Measurements from ENCODE around the gene KIAA0232. TPM values are rescaled to one million over a fixed set of nuclear protein-coding genes. Genes with fewer than 3 reads are reported as not detected.
A peak's percentile ranks its signal among the peaks of the same experiment; 100 is the strongest.

The KIAA0232 gene
- total RNA-seq, 4 donors from 2014 or later: 39.1 to 66.4 (median 60.4) TPM

DNA sequence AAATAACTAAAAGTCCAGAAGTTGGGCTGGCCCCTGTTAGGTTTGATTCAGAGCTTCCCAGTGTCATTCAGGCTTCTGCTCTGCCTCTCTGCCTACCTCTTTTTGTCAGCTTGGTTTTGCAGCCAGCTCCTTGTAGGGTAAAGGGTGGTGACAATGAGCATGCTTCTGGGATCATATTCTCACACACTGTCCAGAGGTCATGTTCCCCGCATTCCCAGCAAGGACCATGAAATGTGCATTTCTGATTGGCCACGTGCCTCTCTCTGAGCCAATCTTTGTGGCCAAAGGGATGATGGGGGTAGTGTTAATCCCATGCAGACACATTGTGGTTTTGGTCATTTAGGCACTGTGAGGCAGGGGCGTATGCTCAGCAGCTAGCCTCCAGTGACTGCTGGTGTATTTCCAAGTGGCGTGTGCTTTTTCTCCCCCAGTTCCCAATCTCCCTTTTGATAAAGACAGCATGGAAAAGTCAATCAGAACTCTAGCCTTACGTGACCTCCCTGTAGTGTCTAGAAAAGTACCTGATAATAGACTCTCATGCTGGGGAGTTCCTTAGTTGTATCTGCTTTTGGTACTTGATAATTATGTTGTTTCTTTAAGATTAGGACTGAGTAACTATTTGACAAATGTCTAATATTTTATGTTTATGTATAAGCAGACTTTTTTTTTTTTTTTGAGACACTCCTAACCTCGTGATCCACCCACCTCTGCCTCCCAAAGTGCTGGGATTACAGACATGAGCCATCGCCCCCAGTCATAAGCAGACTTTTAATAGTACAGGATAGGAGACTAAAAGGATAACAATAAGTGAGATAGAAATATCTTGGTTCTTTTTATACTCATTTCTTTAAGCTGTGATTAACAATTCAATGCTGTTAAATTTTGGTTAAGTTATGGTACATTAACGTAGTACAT, 57.8 kb downstream of the KIAA0232 start:
- intact Hi-C loops (cut with DNase I; ENCODE audit: low total_unique reads) (no loop called here), in situ Hi-C loops (cut with MboI; ENCODE audit: low sequenced_read_pairs in 4 of 4) (no loop called here)
- DNase-seq (peak; percentile 45 to 56), ATAC-seq (peak; percentile 91 to 94)
- TF ChIP-seq, protein P1, sequence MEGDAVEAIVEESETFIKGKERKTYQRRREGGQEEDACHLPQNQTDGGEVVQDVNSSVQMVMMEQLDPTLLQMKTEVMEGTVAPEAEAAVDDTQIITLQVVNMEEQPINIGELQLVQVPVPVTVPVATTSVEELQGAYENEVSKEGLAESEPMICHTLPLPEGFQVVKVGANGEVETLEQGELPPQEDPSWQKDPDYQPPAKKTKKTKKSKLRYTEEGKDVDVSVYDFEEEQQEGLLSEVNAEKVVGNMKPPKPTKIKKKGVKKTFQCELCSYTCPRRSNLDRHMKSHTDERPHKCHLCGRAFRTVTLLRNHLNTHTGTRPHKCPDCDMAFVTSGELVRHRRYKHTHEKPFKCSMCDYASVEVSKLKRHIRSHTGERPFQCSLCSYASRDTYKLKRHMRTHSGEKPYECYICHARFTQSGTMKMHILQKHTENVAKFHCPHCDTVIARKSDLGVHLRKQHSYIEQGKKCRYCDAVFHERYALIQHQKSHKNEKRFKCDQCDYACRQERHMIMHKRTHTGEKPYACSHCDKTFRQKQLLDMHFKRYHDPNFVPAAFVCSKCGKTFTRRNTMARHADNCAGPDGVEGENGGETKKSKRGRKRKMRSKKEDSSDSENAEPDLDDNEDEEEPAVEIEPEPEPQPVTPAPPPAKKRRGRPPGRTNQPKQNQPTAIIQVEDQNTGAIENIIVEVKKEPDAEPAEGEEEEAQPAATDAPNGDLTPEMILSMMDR (IDR thresholded peaks at IDR 0.05 in 4 of 5, conservative IDR thresholded peaks at IDR 0.05 in 1 of 5): no peak
- TF ChIP-seq POLR2A (IDR thresholded peaks at IDR 0.05): peak in 1 of 2 donors; percentile 56
- Histone ChIP-seq H3K36me3 (no peaks in the 10 kb centered on the region), H3K27me3 (no peaks in the 10 kb centered on the region), H3K4me3 (no peak overlapping the region), H3K4me1 (peaks cover 30 to 44% of the 10 kb centered on the region in 2 donors), H3K9me3 (no peaks in the 10 kb centered on the region), H3K27ac (peak overlapping the region; percentile 72 to 86 (median 81))

DNA sequence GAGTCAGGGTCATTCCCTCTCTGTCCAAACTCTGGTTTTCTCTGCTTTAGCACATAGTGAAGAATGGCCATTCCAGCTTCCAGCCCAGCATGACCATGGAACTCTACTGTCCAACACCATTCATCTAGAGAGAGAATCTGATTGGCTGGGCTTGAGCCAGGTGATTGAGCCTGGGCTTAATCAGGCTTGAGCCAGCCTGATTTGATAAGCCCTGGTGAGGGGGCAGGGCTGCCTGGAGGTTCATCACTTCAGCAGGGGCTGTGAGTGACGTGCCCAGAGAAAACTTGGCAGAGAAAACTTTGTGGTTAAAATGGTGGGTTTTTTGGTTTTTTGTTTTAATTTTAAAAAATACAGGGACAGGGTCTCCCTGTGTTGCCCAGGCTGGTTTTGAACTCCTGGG, 62.5 kb downstream of the KIAA0232 start:
- Histone ChIP-seq H3K27me3 (no peaks in the 10 kb centered on the region), H3K27ac (peak overlapping the region; percentile 55 to 71 (median 63)), H3K4me3 (no peak overlapping the region), H3K9me3 (no peaks in the 10 kb centered on the region), H3K36me3 (no peaks in the 10 kb centered on the region), H3K4me1 (peaks cover 41 to 50% of the 10 kb centered on the region in 2 donors)
- no peak for ATAC-seq
- TF ChIP-seq, protein P1 (IDR thresholded peaks at IDR 0.05 in 4 of 5, conservative IDR thresholded peaks at IDR 0.05 in 1 of 5): no peak
- no peak for TF ChIP-seq POLR2A (IDR thresholded peaks at IDR 0.05)
- DNase-seq: no peak
- in situ Hi-C loops (cut with MboI; ENCODE audit: low sequenced_read_pairs in 4 of 4): no loop called here
- intact Hi-C loops (cut with DNase I; ENCODE audit: low total_unique reads): no loop called here

DNA sequence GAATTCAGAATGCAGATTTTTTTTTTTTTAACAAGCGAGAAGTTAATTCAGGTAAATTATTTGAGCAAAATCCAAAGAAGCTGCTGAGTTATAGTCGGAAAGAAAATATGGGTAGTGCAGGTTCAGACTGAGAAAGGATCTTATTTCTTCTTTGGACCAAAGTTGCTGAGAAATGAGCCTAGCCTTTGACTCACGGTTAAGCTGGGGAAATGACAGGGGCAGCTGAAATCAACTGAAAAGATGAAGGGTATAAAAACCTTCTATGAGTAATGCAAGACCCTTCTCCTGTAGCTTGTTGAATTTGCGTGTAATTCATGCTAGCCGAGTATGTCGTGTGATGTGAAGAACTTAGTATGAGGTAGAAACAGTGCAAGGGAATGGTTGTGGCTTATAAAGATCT, 63.0 kb downstream of the KIAA0232 start:
- ATAC-seq (peak in 1 of 2 donors; percentile 51), DNase-seq (no peak)
- in situ Hi-C loops (cut with MboI; ENCODE audit: low sequenced_read_pairs in 4 of 4): no loop called here
- H3K4me3 ChIP-seq: no peak overlapping the region
- H3K27ac ChIP-seq: peak overlapping the region; percentile 55 to 71 (median 63)
- intact Hi-C loops (cut with DNase I; ENCODE audit: low total_unique reads): no loop called here
- no peaks in the 10 kb centered on the region for H3K36me3 ChIP-seq
- H3K4me1 ChIP-seq: peaks cover 36 to 44% of the 10 kb centered on the region in 2 donors
- no peak for TF ChIP-seq POLR2A (IDR thresholded peaks at IDR 0.05)
- TF ChIP-seq, protein P1 (IDR thresholded peaks at IDR 0.05 in 4 of 5, conservative IDR thresholded peaks at IDR 0.05 in 1 of 5): no peak
- H3K9me3 ChIP-seq: no peaks in the 10 kb centered on the region
- H3K27me3 ChIP-seq: no peaks in the 10 kb centered on the region

DNA sequence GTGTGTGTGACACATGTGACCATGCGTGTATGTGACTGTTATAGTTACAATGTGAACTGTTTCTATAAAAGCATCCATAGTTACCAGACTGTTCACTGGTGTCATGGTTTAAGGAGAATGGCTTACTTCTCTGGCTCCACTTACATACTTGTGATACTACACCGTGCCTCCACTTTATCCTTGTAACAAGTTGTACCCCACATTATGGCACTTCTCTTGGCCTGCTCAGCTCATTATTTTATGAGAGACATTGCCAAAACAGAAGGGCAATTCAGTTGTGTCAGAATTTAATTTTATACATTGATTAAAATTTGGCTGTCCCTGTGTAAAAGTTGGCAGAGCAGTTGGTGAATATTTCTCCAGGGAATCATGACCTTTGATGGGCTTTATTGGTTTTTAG, 64.7 kb downstream of the KIAA0232 start:
- in situ Hi-C loops (cut with MboI; ENCODE audit: low sequenced_read_pairs in 4 of 4): no loop called here
- peak in 1 of 2 donors; percentile 39 for ATAC-seq
- H3K4me1 ChIP-seq: peaks cover 35 to 38% of the 10 kb centered on the region in 2 donors
- H3K4me3 ChIP-seq: no peak overlapping the region
- DNase-seq: no peak
- H3K36me3 ChIP-seq: peaks cover 0 to under 1% of the 10 kb centered on the region in 2 donors
- no peaks in the 10 kb centered on the region for H3K27me3 ChIP-seq
- peak overlapping the region; percentile 47 to 71 (median 63) for H3K27ac ChIP-seq
- TF ChIP-seq, protein P1 (IDR thresholded peaks at IDR 0.05 in 4 of 5, conservative IDR thresholded peaks at IDR 0.05 in 1 of 5): no peak
- TF ChIP-seq POLR2A (IDR thresholded peaks at IDR 0.05): no peak
- intact Hi-C loops (cut with DNase I; ENCODE audit: low total_unique reads): no loop called here
- H3K9me3 ChIP-seq: no peaks in the 10 kb centered on the region
